GM12874 (cell line): Measurements from ENCODE around the gene MYO3B.

Experiments
- CTCF ChIP-seq: IDR thresholded peaks from 2 replicates; pipeline ENCODE4 v1.5.1; 2011; ENCODE audit warnings: low read depth, mild to moderate bottlenecking, control low read depth, low read length, moderate library complexity; ENCODE audit not compliant: insufficient read depth

Gene MYO3B

GRCh38 chr2:170598067-170598395, 420.1 kb downstream of the MYO3B start:
- TF ChIP-seq CTCF, result no peak

- TF ChIP-seq CTCF, result no peak
These were observed 423.5 kb downstream of the MYO3B start for GRCh38 chr2:170601489-170601888.

GRCh38 chr2:170605862-170606261, 427.9 kb downstream of the MYO3B start:
- no peak for TF ChIP-seq CTCF

GRCh38 chr2:170607171-170607570, 429.2 kb downstream of the MYO3B start:
- no peak for TF ChIP-seq CTCF

- TF ChIP-seq CTCF, result no peak
These were observed 432.7 kb downstream of the MYO3B start for GRCh38 chr2:170610615-170611014.

GRCh38 chr2:170639635-170640034, 461.7 kb downstream of the MYO3B start:
- TF ChIP-seq CTCF, result no peak

GRCh38 chr2:170641961-170642360, 464.0 kb downstream of the MYO3B start:
- TF ChIP-seq CTCF, result no peak

- no peak for TF ChIP-seq CTCF
These were observed 465.4 kb downstream of the MYO3B start for GRCh38 chr2:170643346-170643745.
